Measurements from ENCODE around the gene CFAP119.

Gene CFAP119

GRCh38 chr16:30780549-30780948 lies 18.7 kb upstream of the CFAP119 start:
- DNase-seq: no peak

DNA sequence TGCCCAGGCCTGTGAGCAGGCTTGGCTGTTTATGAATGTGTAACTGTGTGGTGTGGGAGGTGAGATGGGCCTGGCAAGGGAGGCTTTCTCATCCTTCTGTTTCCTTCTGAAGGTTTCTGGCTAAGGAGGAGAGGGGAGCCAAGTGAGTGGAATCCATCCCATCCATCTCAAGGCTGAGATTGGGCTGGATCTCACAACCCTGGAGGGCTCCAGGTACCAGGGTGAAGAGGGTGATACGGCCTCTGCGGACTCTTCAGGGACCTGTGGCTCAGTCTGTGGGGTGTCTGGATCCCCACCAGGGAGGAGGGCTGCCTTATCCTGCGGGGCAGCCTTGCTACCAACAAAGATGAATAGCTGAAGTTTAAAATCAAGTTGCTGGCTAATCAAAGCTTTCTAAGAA lies 18.2 kb upstream of the CFAP119 start:
- DNase-seq: no peak

GRCh38 chr16:30779596-30779995 lies 17.7 kb upstream of the CFAP119 start:
- no peak for DNase-seq

DNA sequence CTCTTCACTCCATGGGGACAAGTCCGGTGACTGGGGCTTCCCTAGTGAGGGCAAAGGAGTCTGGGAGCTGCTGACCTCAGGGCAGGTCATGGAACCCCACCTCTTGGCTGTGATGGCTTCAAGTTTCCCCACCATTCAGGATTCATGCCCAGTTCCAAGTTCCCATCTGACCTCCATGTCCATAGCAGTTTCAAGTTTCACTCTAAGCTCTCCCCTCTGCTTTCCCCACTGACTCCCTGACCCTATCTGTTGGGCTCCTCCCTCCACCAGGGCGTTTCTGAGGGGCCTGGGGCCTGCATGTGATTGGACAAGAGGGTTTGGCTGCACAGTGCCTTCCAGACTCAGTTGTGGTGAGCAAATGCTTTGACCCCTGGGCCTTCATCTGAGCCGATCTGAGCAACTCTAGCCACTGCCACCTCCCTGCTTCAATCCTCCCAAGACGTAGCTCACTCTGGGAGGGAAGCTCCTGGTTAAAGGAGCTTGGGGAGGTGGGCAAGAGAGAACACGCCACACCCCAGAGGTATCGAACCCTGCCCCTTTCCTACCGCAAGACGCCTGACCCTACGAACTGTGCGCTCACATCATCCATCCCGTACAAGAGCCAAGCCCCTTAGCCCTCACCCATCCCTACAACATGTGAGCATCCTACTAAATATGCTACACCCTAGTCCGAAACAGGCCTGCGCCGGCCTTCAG lies 16.8 kb upstream of the CFAP119 start:
- DNase-seq: no peak

- DNase-seq: no peak
Observed at GRCh38 chr16:30777591-30778297, 15.9 kb upstream of the CFAP119 start.

GRCh38 chr16:30775392-30776188 lies 13.7 kb upstream of the CFAP119 start:
- DNase-seq: peak; percentile 64

DNA sequence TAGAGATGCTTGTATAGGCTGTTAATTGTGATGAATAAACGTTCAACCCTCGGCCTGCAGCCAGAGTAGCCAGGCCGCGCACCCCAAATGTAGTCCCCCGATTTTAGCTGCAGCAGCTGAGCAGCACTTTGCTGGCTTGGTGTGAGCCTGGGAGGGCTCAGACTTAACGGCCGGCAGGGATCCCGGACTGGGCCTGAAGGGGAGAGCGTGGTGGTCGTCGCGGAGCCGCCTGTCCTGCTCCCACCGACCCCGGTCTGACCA lies 13.2 kb upstream of the CFAP119 start:
- DNase-seq: no peak

GRCh38 chr16:30774367-30775130 lies 12.7 kb upstream of the CFAP119 start:
- no peak for DNase-seq

GRCh38 chr16:30773826-30774225 lies 12.0 kb upstream of the CFAP119 start:
- DNase-seq: no peak

- no peak for DNase-seq
Observed at GRCh38 chr16:30771726-30772125, 9.9 kb upstream of the CFAP119 start.

- DNase-seq: no peak
Observed at GRCh38 chr16:30769379-30770089, 7.7 kb upstream of the CFAP119 start.

DNA sequence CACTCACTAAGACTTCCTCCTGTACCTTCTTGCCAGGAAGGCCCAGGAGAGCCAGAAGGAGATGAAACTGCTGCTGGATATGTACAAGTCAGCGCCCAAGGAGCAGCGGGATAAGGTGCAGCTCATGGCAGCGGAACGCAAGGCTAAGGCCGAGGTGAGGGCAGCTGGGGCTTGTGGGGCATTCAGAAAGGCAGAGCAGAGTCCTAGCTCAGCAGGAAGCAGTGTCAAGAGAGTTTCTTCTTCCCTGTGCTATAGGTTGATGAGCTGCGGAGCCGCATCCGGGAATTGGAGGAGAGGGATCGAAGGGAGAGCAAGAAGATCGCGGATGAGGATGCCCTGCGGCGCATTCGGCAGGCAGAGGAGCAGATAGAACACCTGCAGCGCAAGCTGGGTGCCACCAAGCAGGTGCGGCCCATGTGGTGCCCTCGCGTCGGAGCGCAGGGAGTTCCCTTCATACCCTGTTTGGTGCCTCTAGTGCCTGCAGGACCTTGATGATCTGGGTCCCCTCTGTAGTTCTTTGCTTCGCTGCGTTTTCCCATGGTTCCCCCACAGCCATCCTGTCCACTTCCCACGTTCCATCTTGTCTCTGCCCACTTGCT lies 6.8 kb upstream of the CFAP119 start:
- DNase-seq: no peak

- peak; percentile 7 for DNase-seq
Observed at GRCh38 chr16:30767767-30768465, 6.1 kb upstream of the CFAP119 start.

GRCh38 chr16:30766933-30767284 lies 5.0 kb upstream of the CFAP119 start:
- no peak for DNase-seq

DNA sequence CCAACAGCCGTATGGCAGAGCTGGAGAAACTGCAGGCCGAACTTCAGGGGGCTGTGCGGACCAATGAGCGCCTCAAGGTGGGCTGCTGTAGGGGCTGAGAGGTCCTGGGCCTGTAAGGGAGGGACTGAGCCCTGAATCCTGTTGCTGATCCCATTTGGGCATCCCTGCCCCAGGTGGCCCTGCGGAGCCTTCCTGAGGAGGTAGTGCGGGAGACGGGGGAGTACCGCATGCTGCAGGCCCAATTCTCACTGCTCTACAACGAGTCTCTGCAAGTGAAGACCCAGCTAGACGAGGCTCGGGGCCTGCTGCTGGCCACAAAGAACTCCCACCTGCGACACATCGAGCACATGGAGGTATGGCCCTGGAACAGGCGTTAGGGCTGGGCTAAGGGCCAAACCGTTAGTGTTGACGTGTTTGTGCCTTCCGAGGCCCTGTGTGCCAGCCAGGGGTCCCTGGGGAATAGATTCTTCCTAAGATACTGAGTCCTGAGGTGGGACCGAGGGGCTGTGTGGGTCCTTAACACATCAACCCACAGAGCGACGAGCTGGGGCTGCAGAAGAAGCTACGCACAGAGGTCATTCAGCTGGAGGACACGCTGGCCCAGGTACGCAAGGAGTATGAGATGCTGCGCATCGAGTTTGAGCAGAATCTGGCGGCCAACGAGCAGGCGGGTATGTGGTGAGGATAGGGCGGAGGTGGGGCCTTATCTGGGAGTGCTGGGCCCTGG lies 4.5 kb upstream of the CFAP119 start:
- DNase-seq: no peak

GRCh38 chr16:30764816-30765465 lies 3.1 kb upstream of the CFAP119 start:
- DNase-seq: no peak

GRCh38 chr16:30764086-30764485 lies 2.2 kb upstream of the CFAP119 start:
- no peak for DNase-seq

DNA sequence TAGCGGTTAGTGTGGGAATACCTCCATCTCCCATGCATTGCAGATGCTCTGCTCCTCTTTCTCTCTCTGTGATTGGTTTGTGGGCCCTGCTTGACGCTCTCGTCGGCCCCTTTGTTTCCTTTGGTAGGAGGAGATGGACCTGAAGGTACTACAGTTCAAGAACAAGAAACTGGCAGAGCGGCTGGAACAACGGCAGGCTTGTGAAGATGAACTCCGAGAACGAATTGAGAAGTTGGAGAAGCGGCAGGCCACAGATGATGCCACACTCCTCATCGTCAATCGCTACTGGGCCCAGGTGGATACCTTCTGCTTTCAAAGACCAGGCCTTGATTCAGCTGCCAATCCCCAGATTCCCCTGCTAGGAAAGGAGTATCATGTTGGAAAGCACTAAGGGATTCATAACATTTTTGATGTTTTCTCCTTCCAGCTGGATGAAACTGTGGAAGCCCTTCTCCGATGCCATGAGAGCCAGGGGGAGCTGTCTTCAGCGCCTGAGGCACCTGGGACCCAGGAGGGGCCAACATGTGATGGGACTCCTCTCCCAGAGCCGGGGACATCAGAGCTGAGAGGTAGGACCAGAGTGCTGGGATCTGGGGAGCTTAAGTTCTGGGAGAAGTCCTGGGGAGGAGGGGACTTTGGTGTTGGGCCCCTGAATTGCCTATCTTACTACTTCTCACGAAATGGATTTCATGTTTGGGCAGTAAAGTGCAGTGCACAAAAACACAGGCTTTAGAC lies 1.3 kb upstream of the CFAP119 start:
- DNase-seq: no peak

DNA sequence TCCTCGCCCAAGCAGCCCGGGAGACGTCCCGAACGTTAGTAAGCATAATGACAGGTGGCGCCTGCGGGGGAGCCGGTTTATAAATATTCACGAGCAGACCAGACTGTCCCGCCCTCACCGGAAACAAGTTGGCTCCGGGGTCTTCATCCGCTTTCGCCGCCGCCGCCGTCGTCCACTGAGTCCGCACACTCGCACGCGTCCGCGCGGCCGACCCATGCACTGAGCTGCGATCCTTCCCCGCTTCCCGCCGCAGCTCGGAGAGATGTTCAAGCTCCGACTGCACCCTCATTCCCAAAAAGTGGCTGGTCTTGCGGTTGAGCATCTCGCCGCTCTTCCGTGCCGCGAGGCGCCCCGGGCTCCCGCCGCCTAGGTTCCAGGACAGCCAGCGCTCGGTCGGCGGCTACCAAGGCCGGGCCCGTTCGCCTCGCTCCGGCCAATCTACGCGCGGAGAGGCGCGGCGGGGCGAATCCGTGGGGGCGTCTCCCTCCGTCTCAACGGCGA lies 385 bp downstream of the CFAP119 start:
- peak; percentile 44 for DNase-seq

All from CD4-positive, alpha-beta T cell treated with Interleukin-6 for 4 hours (primary cell).